ENCODE measurements around the gene SHC3.
A peak's percentile ranks its signal among the peaks of the same experiment; 100 is the strongest.

SHC3 gene

DNA sequence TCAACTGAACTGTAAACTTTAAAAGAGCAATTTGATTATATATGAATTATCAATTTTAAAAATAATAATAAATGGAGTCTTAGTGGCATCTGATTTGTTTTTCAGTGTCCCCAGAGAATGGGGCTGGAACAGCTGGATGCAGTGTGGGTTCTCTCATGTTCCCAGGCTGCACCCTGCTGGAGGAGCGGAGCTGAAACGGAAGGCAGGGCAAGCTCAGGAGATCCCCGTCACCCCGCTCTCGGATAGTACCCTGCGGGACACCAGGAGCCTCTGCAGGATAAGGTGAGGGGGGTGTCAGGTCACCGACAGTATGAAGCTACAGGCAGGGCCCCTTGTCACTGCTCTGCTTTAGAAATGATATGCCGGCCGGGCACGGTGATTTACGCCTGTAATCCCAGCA lies 130.0 kb downstream of the SHC3 start:
- no peak for DNase-seq

DNA sequence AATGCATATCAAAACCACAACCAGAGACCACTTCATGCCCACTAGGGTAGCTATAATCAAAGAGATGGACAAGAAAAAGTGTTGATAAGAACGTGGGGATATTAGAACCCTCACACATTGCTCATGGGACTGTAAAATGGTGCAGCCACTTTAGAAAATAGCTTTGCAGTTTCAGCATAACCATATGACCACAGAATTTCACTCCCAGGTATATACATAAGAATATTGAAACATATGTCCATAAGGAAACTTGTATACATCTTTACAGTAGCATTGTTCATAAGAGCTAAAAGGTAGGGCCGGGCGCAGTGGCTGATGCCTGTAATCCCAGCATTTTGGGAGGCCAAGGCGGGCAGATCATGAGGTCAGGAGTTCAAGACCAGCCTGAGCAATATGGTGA lies 131.0 kb downstream of the SHC3 start:
- no peak for DNase-seq

DNA sequence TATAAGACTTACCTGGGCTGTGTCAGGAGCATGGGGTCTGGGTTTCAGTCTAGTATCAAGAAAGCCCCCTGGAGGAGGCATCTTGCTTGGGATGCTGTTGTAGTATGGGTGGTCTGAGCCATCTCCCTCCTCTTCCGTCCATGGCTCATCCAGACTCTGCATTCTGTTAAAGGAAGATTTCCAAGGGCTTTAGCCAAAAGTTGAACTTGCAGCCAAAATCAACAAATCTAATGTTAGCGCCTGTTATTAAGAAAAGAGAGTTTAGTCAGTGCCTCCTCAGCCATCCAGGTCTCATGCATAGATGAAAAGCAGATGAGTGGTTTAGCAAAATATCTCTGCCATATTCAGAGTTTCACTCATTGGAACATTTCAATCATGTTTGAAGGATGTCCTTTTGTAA lies 131.8 kb downstream of the SHC3 start:
- no peak for DNase-seq

DNA sequence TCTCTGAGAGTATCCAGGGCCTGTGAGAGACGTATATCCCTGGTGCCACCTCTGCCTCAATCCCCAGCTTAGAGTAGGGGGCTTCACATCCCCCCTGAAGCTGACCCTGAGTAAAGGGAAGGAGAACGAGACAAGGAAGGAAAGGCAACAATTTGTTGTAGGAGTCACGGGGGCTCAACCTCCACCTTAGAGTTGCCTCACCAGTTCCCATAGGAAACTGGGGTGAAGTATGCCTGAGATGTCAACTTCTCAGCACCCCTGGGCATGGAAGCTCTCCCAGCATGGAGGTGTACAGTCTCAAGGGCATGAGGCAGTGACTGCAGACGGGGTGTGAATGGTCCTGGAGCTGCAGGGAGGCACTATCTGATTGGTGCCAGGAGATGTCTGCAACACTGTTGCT lies 133.7 kb downstream of the SHC3 start:
- no peak for DNase-seq

DNA sequence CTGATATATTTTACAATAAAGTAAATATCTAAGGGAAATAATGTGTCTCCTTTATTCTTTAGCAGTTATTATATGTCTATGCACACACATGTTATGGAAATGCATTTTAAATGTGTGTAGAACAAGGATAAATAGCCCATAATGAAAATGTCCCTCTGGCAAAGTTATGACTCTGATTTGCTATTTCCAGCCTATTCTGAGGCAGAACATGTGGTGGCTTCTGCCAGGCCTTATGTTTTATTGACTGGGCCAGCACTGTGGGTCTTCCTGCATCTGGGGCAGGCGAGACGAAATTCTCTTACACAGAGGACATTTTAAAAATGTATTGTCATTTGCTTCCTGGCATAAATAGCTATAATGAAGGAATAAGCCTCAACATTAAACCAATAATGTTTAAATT lies 134.5 kb downstream of the SHC3 start:
- no peak for DNase-seq

DNA sequence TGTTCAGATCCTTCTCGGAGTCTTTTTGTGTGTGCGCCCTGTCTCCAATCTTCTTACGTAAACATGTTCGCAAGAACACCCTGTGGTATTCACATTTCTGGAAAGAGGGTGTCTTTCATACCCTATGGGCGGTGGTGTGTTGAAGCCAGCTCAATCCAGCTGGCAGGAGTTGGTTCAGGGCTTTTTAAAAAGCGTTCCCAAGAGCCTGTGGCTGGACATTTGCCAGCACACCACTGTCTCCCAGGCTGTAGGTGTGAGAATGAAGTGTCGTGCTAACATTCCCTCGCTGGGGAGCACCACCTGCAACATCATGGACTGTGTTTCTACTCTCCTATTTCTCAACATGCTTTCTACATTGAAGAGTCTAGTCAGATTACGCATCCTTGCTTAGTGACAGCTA lies 135.6 kb downstream of the SHC3 start:
- no peak for DNase-seq

DNA sequence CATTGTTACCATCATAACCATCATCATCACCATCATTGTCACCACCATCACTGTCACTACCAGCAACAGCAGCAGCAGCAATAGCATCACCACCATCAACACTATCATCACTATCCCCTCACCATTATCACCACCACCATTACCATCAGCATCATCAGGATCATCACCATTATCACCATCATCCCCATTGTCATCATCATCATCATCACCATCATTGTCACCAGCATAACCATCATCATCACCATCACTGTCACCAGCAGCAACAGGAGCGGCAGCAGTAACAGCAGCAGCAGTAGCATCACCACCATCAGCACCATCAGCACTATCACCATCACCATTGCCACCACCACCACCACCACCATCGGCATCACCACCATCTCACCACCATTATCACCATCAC lies 139.0 kb downstream of the SHC3 start:
- no peak for DNase-seq

DNA sequence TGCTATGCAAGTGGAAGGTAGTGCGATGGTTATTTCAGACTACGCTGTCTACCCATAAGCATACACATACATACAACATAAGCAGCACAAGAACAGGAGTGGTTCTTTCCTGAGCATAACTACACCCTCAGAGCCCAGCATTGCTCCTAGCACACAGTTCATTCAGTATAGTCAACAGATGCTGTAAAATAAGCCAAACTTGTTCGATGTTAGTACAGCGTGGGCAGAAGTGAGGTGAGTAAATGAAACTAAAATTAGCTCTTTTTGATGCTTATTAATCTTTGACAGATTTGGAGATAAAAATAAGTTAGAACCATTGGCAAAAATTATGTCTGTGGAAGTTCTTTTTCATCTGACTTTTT lies 139.5 kb downstream of the SHC3 start:
- no peak for DNase-seq

DNA sequence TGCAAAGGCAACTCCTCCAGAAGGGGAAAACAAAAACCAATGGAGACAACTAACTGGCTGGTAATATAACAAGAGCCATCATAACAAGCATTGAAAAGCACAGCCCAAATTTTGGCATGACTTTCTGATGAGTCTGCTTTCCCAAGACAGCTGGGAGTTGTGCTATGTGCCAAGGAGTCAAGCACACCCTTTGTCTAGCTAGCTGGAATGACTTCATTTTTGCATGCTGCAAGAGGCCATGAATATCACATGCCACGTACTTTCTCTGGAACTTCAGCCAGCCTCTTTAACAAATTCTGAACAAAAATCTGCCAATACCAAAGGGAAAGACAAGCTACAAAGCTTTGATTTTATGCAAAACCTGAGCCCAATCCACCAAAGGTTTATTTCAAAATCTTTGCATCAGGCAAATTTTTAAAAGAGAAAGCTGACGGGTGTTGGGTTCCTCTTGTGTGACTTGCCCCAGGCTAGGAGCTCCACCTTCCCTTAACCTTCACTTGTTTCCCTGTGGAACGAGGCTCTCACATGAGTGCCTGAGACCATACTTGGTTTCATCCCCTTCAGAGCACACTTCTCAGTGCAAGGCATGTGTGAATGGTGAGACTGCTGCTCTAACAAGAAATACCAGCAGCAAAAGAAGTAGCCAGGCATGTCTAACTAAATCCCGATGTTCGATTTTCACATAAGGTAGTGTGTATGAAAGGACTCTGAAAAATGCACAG lies 140.1 kb downstream of the SHC3 start:
- no peak for DNase-seq

DNA sequence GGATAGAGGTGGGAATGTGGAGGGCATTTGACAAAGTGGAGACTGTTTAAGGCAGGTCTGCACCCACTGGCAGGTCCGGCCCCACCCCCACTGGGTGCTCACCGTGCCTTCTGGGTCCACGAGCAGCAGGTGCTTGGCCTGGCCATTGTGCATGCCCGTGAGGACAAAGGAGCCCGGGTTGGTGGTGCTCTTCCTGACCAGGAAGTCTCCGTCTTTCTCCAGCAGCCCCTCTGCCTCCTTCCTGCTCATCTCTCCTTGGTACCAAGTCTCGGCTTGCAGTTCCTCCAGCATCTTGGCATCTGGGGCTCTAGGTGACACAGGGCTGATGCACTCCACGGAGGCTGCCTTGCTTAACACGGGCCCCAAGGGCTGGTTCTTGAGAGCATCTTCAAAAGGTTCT lies 140.7 kb downstream of the SHC3 start:
- no peak for DNase-seq

DNA sequence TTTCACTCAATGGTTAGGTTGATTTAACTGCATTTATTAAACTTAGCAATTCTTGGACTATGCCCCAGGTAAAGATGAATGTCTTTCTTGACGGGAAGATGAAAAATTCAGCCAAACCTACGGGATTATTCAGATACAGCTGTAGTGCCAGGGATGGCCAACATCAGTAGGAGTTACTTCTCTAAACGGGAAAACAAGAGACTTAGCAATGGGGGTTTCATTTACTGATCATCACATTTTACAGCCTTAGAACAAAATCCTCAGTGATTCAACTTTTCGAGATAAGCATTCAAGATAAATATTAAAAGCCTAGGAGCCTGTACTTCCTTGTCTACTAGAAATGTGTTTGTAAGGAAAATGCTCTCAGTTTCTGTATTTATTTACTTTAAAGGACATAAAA lies 141.3 kb downstream of the SHC3 start:
- no peak for DNase-seq

DNA sequence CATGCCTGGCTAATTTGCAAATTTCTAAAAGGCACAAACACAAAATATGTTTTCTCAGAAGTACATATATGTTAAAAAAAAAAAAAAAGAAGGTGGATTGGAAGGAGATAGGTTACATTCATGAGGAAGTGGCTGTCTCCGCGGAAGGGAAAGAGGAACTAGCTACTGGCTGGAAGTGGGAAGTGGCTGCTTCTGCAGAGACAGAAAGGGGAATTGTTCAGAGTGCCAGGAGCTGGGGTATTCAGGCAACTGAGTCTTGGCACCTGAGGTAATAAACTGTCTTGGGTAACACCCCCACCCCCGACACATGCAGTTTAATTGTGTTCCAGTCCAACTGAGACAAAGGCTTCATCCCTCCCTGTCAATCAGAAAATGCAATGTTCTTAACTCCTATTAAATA lies 141.7 kb downstream of the SHC3 start:
- peak; percentile 95 for DNase-seq

DNA sequence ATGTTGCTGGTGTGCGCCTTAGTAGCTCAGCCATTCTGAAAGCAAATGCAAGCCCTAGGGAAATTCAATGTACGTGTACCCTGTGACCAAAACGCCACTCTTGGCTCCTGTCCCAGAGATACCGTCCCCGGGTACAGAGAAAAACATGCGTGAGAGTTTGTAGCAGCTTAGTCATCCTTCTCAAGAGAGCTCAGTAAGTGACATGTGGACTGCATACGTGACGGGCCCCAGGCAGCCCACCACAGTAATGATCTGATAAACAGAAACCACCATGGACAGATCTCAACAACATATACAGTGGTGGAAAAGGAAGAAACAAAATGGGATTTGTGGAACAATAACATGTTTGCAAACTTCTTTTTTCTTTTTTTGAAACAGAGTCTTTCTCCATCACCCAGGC lies 142.2 kb downstream of the SHC3 start:
- peak; percentile 70 for DNase-seq

DNA sequence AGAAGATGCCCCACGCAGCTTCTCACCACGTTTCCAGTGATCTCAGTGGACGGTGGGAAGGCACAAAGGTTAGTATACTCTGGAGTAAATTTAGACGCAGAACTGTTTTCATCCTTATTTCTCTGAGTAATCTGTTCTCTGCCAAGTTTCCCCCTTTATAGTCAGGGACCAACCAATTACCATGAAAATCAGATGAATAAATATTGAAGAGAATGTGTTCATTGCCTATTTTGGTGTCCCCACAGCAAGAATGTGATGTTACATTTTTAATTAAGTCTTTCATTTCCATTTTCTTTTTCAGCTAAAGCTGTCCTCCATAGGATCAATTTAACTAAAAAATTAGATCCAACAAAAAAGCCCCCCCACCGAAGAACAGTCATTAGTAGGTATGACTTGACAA lies 146.0 kb downstream of the SHC3 start:
- DNase-seq: no peak

DNA sequence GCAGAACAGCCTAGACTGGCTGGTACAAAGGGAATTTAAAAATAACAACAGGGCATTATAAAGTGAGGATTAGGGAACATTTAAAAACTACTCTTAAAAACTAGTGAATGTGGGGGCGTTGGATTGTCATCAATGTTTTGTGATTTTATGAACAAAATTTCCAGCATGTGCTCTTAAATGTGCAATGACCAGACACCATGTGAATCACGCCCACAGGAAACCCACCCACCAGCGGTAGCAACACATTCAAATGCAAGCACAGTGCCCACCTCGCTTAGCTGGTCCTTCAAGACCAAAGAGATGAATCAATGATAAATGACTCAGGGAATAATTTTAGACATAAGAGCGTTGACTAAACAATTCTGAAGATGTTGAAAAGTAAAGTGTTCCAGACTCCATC lies 146.4 kb downstream of the SHC3 start:
- DNase-seq: no peak

DNA sequence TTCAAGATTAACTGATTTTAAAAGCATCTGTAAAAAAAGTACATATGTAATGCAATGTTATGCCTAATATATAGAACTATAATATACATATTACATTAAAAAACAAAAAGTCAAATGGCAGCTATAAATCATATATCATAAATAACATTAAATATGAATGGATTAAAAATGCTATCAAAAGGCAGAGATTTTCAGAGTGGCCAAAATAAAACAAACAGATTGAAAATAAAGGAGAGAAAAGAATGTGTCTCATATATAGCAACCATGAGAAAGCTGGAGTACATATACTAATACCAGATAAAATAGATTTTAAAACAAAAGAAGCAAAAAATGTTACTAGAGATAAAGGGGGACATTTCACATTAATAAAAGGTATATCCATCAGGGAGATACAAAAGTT lies 148.8 kb downstream of the SHC3 start:
- no peak for DNase-seq

DNA sequence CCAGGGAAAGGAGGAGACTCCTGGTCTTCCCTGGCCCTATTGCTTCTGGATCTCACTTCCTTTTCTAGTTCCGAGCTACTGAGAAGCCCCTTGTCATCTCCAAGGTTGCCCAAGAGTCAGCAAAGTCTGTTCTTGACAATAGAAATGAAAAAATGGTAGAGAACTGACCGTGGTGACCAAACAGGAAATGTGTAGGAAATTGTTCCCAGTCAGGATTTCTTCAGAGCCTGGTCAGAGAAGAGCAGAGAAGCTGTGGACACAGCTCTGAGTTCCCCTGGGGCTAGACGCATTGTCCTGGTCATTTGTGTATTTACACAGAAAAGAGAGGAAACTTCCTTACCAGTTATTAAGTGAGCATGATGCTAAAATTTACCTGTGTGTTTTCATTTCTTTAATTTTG lies 151.7 kb downstream of the SHC3 start:
- peak; percentile 45 for DNase-seq

DNA sequence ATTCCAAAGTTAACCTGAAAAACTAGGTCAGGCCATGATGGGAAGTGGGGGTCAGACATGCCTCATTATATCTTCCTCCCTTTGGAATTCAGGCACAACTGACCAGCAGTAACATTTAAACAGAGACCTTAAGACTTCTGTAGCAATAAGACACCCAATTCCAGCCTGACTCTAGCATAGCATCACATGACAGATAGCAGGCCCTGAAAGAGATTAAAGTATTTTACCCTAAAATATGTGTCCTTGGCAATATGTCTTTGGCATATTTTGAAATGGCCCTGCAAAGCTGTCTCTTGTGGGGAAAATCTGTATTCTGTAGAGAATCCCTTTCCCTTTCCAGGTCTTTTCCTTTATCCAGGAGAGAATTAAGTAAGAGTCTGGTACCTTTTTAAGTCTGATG lies 153.1 kb downstream of the SHC3 start:
- DNase-seq: no peak

DNA sequence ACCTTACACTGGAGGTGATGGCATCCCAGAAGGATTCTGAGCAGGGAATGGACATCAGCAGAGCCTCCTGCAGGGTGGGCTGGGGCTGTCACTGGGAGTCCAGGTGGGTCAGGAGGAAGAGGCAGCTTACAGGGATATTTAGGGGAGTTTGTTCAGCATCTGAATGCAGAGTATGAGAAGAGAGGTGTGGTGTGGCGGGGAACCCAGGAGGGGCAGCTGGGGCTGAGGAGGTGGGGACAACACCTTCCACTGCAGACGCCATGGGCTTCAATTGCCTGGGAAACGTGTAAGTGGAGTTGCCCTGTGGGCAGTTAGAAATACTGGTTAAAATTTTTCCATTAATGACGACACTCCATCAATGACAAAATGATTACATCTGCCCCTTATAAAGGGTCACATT lies 153.9 kb downstream of the SHC3 start:
- no peak for DNase-seq

DNA sequence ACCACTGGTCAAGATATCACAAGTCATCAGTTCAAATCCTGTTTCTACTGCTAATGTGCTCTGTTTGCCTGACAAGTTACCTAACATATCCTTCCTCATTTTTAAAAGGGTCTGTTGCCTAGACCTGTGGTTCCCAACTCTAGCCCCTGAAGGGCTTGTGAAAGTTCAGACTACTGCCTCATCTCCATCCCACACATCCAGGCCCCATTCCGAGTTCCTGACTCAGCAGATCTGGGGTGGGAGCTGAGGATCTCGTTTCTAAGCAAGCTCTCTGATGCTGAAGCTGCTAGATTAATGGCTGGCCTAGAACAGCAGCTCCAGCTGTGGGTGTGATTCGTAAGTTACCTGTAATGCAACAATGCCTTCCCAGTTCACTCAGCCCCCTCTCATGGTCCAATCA lies 154.9 kb downstream of the SHC3 start:
- DNase-seq: peak; percentile 27

DNA sequence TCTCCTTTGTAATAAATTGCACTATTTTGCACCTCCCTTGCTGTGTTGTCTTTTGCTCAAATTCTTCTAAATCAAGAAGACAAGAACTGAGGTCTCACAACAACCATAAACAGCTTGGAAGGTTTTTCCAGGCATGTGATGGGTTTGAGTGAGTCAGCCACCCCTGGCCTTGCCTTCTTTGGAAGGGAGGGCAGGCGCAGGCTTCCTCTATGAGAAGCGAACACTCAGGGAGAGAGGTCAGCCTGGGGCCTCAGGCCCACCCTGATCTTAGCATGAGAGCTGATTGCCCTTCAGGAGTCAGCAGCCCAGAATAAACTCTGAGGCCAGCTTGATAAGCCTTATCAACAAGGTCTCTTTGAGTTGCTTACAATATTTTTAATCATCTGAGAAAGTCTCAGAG lies 155.7 kb downstream of the SHC3 start:
- no peak for DNase-seq

DNA sequence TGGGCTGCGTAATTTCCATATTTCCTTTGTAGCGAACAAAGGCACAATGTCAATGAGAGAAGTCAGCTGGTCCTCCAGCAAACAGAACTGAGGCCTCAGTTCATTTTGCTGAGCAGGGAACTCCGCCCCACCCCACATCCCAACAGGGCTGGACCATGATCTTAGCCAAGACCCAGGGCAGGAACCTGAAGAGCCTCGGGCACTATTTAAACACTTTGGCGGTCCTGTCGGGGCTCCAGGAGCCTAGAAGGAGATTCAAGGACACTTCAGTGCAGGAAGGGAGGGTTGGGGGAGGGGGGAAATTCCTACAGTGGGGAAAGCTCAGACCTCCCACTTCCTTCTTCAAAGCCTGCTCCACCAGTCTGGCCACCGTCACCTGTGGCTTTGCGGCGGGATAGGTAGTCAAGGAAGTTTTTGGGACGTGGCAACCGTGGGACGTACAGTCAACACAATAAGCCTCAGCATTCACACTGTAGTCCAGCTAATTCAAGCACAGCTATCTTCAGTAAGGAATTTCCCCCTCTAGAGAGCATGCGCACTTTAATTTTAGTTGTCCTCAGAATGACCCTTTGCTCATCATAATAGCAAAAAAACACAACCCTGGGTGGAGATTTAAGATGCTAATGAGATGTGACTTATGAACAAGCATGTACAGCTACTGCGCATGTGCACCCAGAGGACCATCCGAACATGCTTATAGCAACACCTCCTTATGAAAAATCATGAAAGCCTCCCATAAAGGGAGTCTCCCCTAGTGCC lies 156.4 kb downstream of the SHC3 start:
- DNase-seq: no peak

DNA sequence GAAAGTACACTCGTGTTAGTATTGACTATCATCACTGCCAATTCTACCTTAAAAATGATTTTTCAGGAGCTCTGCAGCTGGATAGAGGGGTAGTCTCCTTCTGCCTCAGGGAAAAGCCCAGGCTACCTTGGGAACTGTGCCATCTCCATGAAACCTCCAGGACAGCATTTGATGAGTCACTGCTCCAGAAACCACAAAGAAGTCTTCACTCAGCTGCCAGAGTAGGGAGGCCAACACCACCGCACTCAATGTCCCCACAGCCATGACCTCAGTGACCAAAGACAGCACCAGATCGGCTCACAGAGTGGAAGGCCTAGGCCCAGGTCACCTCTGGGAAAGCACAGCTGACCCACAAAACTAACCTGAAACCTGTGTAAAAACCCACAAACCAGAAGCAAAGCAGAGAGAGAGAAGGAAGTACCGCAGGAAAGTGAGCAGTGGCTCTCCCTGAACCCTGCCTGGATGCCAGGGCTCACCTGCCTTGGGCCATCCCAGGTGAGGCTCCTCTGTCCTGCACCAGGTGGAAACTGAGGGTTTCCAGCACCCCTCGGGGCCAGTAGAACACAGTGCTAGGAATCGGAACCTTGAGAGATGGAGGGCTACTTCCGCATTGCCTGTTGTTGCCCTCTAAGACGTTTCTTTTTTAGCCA lies 157.3 kb downstream of the SHC3 start:
- peak; percentile 21 for DNase-seq

DNA sequence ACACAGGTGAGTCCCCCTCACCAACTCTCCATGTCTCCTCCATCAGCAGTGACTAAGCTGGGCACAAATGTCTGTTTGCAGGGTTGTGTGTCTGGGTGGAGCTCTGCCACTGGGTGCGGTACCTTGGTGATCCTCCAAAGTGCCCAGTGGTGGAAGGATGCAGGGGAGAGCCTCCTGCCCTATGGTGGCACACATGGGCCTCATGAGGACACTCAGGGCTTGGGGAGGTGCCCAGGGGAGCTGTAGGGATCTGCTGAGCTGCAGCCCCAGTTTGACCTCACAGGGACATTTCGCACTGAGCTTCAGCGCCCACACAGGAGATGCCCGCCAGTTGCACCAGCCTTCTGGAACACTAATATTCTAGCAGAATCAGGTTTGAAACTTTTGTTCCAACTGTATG lies 157.9 kb downstream of the SHC3 start:
- no peak for DNase-seq

DNA sequence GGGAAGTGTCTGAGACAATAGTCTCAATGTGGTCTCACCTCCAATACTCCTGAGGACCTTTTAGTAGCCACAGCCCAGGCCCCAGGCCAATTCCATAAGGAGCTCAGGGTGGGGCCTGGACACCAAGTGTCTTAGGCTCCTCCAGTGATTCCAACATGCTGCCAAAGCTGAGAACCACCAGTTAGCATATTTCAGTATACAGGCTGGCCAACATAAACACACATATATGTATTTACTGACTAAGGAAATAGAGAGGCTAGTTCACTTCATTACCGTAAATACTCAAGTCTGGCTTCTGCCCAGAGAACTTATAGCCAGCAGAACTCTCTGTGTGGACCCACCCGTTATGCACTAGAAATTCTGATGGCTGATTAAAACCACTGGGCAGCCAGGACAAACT lies 163.3 kb downstream of the SHC3 start:
- no peak for DNase-seq
